GM19240 (cell line): ENCODE results near the gene KCNIP3.
"Not testable (repeated sequence)": the region's sequence is repeated elsewhere in the genome, so short reads cannot be mapped to it uniquely, and the experiment has no call there.

ENCODE experiments used
- DNase-seq: peaks from one replicate; pipeline ENCODE4 v3.0.0; 2011; ENCODE audit warnings: low spot score; ENCODE audit not compliant: insufficient read length

KCNIP3 gene

GRCh38 chr2:95382686-95383634, 85.8 kb downstream of the KCNIP3 start:
- DNase-seq = no peak

- no peak for DNase-seq
Observed at GRCh38 chr2:95383635-95384027, 86.5 kb downstream of the KCNIP3 start.

DNA sequence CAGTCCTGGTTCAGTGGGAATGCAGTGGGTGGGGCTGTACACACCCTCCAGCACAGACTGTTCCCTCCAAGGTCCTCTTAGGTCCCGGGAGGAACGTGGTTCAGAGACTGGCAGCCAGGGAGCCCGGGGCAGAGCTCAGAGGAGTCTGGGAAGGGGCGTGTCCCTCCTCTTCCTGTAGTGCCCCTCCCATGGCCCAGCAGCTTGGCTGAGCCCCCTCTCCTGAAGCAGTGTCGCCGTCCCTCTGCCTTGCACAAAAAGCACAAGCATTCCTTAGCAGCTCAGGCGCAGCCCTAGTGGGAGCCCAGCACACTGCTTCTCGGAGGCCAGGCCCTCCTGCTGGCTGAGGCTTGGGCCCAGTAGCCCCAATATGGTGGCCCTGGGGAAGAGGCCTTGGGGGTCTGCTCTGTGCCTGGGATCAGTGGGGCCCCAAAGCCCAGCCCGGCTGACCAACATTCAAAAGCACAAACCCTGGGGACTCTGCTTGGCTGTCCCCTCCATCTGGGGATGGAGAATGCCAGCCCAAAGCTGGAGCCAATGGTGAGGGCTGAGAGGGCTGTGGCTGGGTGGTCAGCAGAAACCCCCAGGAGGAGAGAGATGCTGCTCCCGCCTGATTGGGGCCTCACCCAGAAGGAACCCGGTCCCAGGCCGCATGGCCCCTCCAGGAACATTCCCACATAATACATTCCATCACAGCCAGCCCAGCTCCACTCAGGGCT, 87.9 kb downstream of the KCNIP3 start:
- no peak for DNase-seq

- no peak for DNase-seq
Observed at GRCh38 chr2:95385570-95385984, 88.4 kb downstream of the KCNIP3 start.

- DNase-seq = no peak
Observed at GRCh38 chr2:95386031-95386430, 88.9 kb downstream of the KCNIP3 start.

DNA sequence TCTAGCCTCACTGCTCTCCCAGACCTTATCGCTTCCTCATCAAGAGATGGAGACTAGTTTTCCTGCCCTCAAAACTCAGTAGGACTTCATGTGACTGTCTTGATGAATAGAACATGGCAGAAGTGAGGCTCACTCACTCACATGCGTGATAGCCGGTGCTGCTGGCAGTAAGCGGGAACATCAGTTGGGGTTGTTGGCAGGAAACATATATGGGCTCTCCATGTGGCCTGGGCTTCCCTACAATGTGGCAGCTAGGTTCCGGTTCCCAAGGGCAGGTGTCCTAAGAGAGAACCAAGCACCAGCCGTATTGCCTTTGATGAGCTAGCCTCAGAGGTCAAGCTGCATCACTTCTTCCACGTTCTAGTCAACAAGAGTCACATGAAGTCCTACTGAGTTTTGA, 90.2 kb downstream of the KCNIP3 start:
- no peak for DNase-seq

- no peak for DNase-seq
Observed at GRCh38 chr2:95388091-95388692, 91.0 kb downstream of the KCNIP3 start.

DNA sequence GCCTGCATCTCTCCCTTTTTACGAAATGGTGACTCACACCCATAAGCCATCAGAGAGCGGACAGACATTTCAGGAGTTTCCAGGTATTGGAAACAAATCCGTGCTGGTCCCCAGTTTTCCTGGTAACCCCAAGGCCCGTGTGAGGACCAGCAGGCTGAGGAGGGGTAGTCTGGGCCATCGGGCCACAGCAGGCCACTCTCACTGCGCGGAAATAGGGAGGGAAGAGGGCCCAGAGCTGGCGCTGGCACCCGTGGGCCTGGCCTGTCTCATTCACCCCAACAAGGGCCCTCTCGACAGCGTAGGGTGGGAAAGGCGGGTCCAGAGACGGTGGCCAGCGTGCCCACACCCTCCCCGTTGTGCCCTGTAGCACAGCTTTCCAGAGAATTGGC, 91.7 kb downstream of the KCNIP3 start:
- DNase-seq = no peak

DNA sequence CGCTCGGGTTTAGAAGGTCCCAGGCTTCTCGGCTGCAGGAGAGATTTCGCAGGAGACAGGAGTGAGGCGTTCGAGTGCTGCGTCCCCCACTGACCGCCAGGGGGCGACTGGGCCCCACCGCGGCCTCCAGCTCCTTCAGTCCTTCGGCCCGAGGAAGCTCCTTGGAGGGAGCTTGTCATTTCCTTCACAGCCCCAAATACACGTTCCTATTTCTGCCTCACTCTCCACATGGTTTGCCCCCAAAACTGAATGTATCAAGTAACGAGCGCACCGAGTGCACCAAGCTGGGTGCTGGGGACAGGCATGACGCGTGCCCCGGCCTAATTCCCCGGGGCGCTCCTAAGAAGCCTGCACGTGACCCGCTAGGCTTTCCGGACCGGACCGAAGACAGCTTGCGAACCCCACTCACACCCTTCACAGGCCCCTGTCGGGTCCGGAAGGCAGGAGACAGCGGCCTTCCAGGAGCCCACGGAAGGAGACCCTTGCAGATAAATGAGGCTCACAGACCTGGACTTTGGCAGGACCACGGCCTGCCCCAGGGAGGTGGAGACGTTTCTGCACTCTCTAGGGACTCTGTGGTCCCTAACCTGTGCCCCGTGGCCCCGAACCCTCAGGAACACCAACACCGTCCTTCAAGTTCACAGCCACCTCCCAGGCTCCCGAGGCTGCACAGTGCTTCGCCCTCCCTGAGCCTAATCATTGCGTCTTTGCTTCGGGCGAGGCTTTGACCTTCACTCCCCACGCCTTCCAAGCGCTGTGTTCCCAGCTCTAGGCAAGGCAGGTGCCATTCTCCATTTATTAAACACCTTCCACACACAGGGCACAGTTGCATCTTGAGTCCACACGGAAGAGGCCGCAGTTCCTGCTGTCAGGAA, 92.3 kb downstream of the KCNIP3 start:
- peak; percentile 59 for DNase-seq

GRCh38 chr2:95390272-95390880, 93.2 kb downstream of the KCNIP3 start:
- no peak for DNase-seq

GRCh38 chr2:95390881-95391321, 93.8 kb downstream of the KCNIP3 start:
- DNase-seq = no peak

DNA sequence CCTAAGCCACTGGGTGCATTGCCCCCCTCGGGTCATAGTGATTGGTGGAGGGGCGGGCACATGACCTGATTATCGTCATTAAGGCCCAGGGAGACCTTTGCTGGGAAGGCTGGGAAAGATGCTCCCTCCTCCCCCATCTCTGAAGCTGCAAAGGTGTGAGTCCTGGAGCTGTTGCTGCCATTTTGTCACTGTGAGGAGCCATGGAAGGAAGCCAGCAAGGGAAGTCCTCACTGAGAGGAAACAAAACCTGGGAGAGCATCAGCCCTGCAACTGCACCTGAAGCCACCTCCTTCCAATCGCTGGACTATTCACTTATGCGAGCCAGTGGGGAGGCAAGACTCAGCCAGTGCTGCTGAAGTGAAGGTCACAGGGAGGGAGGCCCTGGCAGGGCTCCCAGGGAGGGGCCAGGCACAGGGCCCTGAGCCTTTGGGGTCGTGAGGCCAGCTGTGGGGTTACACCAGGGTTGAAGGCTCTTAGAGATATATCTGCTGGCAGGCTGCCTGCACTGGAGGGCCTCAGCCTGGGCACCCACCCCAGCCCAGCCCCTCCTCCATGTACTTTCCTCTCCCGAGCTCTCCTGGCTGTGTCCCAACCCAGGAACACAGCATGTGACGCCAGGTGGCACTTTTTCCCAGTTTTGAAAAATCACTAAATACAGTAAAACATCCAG, 94.6 kb downstream of the KCNIP3 start:
- DNase-seq = no peak

- DNase-seq = no peak
Observed at GRCh38 chr2:95392320-95392719, 95.2 kb downstream of the KCNIP3 start.

DNA sequence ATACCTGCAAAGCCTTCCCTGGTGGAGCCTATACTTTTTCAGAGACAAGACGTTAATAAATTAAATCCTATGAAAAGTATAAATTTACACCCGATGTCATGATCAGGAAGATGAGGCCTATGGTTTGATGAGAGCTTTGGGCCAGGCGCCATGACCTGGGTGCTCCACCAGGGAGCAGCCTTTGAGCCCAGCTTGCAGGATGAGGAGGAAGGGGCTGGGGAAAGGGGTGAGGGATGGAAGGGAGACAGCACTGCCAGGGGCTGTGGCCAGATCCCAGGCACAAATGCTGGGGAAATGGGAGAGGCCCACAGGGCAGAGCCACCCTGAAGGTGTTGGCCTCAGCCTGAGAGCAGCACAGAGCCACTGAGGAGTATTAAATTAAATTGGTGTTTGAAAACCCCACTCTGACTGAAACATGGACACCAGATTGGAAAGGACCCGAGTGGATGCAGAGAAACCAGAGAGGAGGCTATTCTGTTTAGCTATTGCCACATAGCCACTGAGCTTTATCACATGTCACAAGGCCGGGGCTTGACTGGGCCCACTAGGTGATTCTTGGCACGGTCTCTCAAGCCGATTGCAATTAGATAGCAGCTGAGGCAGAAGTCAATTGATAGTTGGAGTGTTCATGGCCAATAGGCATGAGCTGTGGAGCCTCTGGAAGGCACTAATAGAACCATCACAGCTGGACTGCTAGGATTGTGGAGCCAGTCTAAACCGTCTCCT, 95.7 kb downstream of the KCNIP3 start:
- DNase-seq = no peak

DNA sequence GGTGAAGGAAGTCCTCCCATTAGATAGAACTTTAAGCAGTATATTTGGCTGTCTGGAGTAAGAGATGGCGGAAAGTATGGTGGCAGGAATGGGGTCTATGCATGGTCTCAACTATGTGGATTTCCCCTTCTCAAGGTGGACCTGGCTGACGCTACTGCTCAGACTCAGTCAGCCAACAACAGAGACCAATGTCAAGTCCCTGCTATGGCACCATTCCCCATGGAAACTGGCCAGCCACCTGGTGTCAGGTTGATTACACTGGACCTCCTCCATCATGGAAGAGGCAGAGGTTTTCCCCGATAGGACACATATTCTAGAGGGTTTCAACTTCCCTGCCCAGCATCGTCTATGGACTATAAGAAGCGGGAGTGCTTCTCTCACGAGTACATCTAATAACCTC, 96.8 kb downstream of the KCNIP3 start:
- no peak for DNase-seq

GRCh38 chr2:95399061-95399460, 101.9 kb downstream of the KCNIP3 start:
- no peak for DNase-seq

GRCh38 chr2:95401480-95401879, 104.3 kb downstream of the KCNIP3 start:
- DNase-seq = no peak

DNA sequence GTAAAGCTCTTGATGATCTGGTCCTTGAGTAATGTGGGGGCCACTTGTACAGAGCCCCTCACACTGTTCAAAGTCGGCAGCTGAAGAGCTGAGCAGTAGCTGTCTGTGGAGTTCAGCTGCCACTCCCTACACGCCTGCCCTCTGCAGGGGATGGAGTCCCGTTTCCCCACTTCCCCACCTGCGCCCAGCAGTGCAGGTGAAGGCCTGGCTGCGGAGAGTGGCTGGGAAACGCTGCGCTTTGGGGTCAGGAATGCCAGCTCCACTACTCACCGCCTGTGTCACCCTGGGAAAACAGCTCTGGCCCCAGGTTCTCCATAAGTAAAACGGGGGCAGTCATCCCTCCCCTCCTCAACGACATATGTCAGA, 104.8 kb downstream of the KCNIP3 start:
- DNase-seq = not testable (repeated sequence)

GRCh38 chr2:95402370-95403203, 105.4 kb downstream of the KCNIP3 start, which contains the start of gene FAHD2A:
TSS of gene FAHD2A (plus strand) at chr2:95402708. CDS start at chr2:95405559, 2,851 bp downstream.
- DNase-seq = peak; percentile 97
